ENCODE results near the gene TRIM65.
A peak's percentile ranks its signal among the peaks of the same experiment; 100 is the strongest.

Gene TRIM65

GRCh38 chr17:75896415-75897159, at the start of gene TRIM65:
TRIM65 (minus strand) TSS chr17:75896951; CDS start chr17:75896937, 14 bp downstream.
- peak; percentile 73 to 84 for DNase-seq

- no peak for DNase-seq
Observed at GRCh38 chr17:75945211-75945610, 48.5 kb upstream of the TRIM65 start.

- DNase-seq: no peak
Observed at GRCh38 chr17:75943491-75943890, 46.7 kb upstream of the TRIM65 start.

- no peak for DNase-seq
Observed at GRCh38 chr17:75942473-75942872, 45.7 kb upstream of the TRIM65 start.

GRCh38 chr17:75941442-75941819, 44.7 kb upstream of the TRIM65 start:
- no peak for DNase-seq

- peak; percentile 84 to 85 for DNase-seq
Observed at GRCh38 chr17:75940727-75941441, 44.1 kb upstream of the TRIM65 start, which contains the start of gene FBF1. FBF1 (minus strand) TSS chr17:75941042; CDS start chr17:75938149, 2,893 bp downstream.

- no peak for DNase-seq
Observed at GRCh38 chr17:75937652-75938051, 40.9 kb upstream of the TRIM65 start.

- DNase-seq: no peak
Observed at GRCh38 chr17:75933808-75934207, 37.1 kb upstream of the TRIM65 start.

GRCh38 chr17:75932852-75933251, 36.1 kb upstream of the TRIM65 start:
- no peak for DNase-seq

- no peak for DNase-seq
Observed at GRCh38 chr17:75931062-75931461, 34.3 kb upstream of the TRIM65 start.

- no peak for DNase-seq
Observed at GRCh38 chr17:75927286-75927922, 30.7 kb upstream of the TRIM65 start.

GRCh38 chr17:75926456-75926855, 29.7 kb upstream of the TRIM65 start:
- DNase-seq: no peak

GRCh38 chr17:75925912-75926311, 29.2 kb upstream of the TRIM65 start:
- no peak for DNase-seq

- no peak for DNase-seq
Observed at GRCh38 chr17:75925103-75925502, 28.4 kb upstream of the TRIM65 start.

- DNase-seq: no peak
Observed at GRCh38 chr17:75922963-75923874, 26.5 kb upstream of the TRIM65 start.

- DNase-seq: no peak
Observed at GRCh38 chr17:75922173-75922961, 25.6 kb upstream of the TRIM65 start.

GRCh38 chr17:75921596-75921995, 24.8 kb upstream of the TRIM65 start:
- DNase-seq: no peak

- DNase-seq: no peak
Observed at GRCh38 chr17:75920045-75920560, 23.4 kb upstream of the TRIM65 start.

- DNase-seq: no peak
Observed at GRCh38 chr17:75919611-75920010, 22.9 kb upstream of the TRIM65 start.

GRCh38 chr17:75917917-75918445, 21.2 kb upstream of the TRIM65 start:
- DNase-seq: no peak

All from stimulated activated CD4-positive, alpha-beta T cell treated with anti-CD3 and anti-CD28 coated beads, Interleukin-2, amount 100 ng/mL, for 48 hours (primary cell).